Activated CD8-positive, alpha-beta memory T cell treated with anti-CD3 and anti-CD28 coated beads for 4 hours (primary cell): Measurements from ENCODE around the gene CAMK1.

Experiments used
- DNase-seq, 2 donors: peaks; one replicate each; pipeline ENCODE4 v3.0.0-alpha.2; 2020; ENCODE audit warnings: low read depth in 2 of 2

CAMK1 gene

GRCh38 chr3:9769426-9770275 is at the start of gene CAMK1:
CAMK1 (minus strand) TSS chr3:9769947; CDS start chr3:9767749, 2,198 bp downstream.
- DNase-seq = no peak

- no peak for DNase-seq
Measured at GRCh38 chr3:9818666-9819335, 49.1 kb upstream of the CAMK1 start.

DNA sequence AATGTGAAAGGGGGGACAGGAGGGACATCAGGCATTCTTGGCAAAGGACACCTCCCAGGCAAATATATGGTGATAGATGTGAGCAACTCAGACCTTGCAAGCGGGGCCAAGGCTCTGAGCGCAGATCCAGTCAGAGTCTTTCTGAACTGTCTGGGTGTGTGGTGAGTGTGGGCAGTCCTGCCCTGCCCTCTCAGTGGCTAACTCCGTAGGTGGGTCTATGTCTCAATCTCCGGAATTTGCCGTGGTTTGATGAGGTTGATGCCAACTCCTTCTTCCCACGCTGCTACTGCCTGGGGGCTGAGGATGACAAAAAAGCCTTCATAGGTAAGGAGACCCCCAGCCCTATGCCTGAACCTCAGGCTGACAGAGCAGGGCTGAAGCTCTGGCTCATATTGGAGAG is 47.7 kb upstream of the CAMK1 start:
- no peak for DNase-seq

GRCh38 chr3:9815986-9816385 is 46.2 kb upstream of the CAMK1 start:
- no peak for DNase-seq

DNA sequence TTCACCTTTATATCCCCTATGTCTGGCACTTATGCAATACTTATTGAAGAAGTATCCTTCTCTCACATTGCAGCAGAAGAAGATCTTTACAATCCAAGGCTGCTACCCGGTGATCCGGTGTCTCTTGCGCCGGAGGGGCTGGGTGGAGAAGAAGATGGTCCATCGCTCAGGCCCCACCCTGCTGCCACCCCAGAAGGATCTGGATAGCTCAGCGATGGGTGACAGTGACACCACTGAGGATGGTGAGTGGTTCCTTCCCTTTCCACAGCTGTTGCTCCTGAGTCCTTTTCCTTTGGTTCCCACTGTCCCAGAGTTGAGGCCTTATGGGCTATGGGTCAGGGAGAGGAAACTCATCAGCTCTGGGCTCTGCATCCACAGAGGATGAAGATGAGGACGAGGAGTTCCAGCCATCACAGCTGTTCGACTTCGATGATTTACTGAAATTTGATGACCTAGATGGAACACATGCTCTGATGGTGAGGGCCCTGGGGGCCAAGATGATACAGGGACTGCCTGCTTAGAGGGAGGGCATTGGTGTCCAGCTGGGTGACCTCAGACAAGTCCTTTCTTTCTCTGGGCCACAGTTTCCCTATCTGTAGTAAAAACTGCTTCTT is 43.2 kb upstream of the CAMK1 start:
- no peak for DNase-seq

- no peak for DNase-seq
Measured at GRCh38 chr3:9810846-9811245, 41.1 kb upstream of the CAMK1 start.

DNA sequence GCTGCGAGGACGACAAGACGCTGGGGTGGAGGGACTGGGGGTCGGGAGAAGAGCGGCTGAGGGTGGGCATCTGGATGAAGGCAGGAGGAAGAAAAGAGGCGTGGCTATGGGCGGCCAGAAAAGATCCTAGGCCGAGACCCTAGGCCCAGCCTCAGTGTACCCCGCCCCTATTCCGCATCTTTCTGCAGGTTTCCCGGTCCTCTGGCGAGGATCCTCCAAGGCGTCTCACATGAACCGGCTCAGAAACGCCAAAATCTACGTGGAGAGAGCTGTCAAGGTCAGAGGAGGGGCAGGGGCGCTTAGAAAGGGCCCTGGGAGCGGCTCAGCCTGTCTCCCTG is 40.7 kb upstream of the CAMK1 start:
- no peak for DNase-seq

DNA sequence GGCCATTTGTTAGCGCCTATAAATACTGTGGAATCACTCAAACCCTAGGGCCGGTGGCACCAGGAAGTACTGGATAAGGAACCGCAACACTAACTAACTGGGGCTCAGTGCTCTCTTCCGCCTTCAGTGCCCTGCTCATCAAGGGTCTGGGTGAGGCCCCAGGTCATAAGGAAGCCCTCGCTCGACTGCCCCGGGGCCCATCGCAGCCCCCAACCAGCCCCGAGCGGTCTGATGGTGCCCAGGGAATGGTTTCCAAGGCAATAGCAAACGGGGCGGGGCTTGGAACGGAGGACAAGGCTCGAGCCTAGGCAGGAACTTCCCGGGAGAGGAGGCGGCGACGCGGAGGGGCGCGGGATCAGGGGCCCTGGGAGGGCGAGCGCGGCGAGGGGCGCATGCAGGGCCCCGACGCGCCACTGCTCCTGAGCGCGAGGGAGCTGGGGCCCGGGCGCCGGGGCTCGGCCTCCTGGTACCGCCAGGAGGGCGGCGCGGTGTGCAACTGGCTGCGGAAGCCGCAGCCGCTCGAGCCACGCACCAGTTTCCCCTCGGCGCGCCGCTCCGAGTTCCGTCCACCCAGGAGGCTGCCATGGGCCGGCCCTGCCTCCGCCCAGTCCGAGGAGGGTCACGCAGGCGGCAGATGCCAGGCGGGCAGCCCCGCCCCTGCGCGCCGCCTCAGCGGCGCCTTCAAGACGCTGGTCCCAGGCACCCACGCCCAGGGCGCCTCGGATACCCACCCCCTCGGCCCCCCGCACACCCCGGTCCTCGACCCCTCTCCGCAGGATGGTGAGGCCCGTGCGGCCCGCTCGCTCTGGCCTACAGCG is 40.1 kb upstream of the CAMK1 start, which contains the start of gene TTLL3:
TSS of gene TTLL3 (plus strand) at position 648 of the 818 bp plus-strand sequence. CDS start 400 bp downstream, outside the sequence.
- DNase-seq = no peak

GRCh38 chr3:9809239-9809614 is 39.5 kb upstream of the CAMK1 start:
- no peak for DNase-seq

DNA sequence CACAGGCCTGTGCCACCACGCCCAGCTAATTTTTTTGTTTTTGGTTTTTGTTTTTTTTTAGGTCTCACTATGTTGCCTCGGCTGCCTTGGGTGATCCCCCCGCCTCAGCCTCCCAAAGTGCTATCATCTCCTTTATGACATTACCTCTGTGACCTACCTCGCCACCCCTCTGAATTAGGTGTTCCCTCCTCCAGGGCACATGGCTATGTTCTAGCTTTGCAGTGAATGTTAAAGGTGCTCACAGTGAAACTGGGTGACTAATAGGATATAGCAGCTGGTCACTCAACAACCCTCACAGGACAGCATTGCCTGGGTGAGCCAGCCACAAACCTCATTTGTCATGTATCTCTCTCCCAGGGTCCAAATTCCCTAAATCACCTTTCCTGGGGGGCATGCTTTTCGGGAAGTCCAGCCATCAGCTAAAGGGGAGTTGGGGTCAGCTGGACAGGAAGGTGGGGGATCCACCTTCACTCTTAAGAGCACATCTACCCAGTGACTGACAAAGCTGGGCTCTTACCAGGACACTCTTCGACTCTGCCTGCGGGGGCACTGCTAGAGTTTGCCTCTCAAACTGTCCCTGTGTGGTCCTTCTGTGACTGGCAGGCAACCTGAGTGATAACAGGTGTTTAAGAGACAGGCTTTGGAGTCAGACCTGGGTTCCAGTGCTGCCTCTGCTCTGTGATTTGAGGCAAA is 38.7 kb upstream of the CAMK1 start:
- peak in 1 of 2 donors; percentile 22 for DNase-seq

- DNase-seq = no peak
Measured at GRCh38 chr3:9807981-9808344, 38.2 kb upstream of the CAMK1 start.

DNA sequence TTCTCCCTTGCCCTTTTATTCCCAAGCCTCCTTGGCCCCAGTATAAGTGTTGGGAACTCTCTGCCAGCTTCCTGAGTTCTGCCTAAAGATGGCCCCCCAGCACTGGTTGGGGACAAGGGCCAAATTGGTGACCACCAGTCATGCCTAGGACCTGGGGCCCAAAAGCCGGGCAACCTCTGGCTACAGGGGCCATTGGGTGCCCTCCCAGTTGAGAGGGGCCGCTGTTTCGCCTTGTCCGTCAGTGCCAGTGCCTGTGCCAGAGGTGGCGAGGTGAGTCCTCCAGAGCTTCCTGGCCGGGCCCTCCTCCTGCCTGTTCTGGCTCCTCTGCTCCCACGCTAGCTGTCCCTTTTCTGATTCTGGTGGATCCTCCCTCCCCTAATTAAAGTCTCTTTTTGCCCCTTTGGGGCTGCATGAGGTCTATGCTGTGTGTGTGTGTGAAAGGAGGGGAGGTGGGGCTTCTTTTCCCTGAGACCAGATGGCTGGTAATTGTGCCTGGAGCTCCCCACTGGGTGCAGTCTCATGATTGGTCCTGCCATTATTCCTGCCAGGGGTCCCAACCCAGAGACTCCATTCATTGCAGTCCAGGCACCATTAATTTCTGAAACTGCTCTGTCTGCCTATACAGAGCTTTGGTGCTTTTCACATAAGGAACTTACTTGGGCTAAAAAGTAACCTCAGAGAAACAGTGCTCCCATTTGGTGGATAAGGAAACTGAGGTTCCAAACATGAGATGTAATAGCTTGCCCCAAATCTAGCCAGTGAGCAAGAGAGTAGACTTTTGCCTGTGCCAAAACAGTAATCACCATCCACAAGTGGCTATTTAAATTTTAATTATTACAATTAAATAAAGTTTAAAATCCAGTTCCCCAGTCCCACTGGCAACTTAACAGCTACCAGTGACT is 37.2 kb upstream of the CAMK1 start:
- DNase-seq = no peak

DNA sequence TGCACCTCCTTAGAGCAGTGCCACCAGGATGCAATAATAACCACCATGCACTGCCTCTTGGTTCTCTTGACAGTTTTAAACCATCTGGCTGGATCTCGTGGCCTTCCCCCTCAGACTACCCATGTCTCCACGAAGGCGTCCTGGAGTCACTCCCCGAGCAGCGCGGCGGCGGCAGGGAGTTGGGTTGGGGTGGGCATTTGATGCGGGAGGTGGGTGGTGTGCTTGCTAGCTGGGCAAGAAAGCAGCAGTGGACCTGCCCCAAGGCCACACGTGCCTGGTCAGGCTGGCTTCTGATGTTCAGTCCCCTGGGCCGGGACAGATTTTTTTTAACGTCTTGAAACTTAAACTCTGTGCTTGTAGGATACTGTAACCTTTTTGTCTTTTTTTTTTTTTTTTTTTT is 36.4 kb upstream of the CAMK1 start:
- DNase-seq = no peak

DNA sequence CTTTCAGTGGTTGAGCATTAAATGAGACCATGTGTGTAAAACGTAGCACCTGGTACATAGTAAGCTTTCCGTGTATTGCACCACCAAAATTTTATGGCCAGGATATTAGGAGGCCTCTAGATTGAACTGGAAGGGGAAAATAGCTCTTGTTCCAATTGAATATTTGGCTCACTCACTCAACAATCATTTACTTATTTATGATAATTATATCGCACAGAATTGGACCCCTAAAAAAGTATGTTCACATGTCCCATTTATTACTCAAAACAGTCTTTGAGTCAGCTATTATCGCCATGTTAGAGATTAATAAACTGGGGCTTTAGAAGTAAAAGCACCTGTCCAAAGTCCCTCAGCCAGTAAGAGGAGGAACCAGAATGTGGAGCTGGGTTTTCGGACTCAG is 35.2 kb upstream of the CAMK1 start:
- DNase-seq = no peak

DNA sequence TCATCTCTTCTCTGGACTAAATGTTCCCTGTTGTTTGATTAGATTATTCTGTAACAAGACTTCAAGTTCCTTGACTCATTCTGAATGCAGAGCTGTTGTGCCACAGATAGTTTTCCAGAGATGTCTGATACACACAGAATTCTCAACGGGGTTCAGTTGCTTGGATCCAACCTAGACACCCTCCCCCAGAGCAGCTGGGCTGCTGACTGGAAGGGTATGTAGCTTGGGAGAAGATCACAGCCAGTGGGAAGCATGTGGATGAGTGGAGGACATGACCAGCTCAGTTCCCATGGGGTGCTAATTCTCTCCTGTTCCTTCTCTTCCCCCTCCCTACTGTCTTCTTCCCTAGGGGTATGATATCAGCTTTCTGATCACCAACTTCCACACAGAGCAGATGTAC is 33.7 kb upstream of the CAMK1 start:
- DNase-seq = no peak

- no peak for DNase-seq
Measured at GRCh38 chr3:9800529-9800928, 30.8 kb upstream of the CAMK1 start.

GRCh38 chr3:9797196-9797945 is 27.6 kb upstream of the CAMK1 start:
- no peak for DNase-seq

DNA sequence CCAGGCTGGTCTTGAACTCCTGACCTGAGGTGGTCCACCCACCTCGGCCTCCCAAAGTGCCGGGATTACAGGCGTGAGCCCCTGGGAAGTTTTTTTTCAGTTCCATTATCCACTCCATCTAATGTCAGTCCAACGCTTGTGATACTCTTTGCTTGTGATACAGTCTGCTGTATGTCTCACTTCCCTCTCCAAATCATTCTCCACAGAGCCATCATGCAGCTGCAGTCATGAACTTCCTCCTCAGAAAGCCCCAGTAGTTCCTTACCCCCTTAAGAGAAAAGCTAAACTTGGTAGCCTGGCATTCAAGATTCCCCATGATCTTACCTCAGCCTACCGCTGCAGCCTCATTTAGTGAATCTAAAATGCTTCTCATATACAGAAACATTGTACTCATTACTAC is 25.5 kb upstream of the CAMK1 start:
- DNase-seq = no peak

DNA sequence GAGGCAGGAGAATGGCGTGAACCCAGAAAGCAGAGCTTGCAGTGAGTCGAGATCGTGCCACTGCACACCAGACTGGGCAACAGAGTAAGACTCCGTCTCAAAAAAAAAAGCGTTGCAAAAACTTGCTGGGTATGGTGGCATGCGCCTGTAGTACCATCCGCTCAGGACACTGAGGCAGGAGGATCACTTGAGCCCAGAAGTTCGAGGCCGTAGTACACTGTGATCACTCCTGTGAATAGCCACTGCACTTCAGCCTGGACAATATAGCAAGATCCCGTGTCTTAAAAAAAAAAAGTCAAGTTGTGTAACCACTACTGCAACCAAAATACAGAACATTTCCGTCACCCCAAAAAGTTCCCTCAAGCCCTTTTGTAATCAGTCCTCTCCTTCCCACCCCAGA is 24.7 kb upstream of the CAMK1 start:
- DNase-seq = no peak
